Neural cell (in vitro differentiated cells): ENCODE results near the gene NCKAP5L. TPM values are rescaled to one million over a fixed set of nuclear protein-coding genes. Genes with fewer than 3 reads are reported as not detected.

Source experiments
- H2AFZ ChIP-seq: fragments of 200-600, 300-800 bp; sonication (generic), shearing (Covaris generic); 2 replicates; pipeline ENCODE4 v1.6.0; 2014; ENCODE audit warnings: low read depth, mild to moderate bottlenecking, antibody characterized with exemption, low read length, moderate library complexity
- H3F3A ChIP-seq: fragments of 200-600 bp; shearing (Covaris generic); 2 replicates; pipeline ENCODE4 v1.6.1; 2016; ENCODE audit warnings: mild to moderate bottlenecking, moderate library complexity, mixed read lengths, antibody characterized with exemption, low read length; ENCODE audit not compliant: insufficient read depth, poor library complexity, severe bottlenecking
- H3K27ac ChIP-seq: fragments of 200-600, 300-800 bp; sonication (generic), shearing (Covaris generic); 2 replicates; pipeline ENCODE4 v1.5.1; 2014; ENCODE audit warnings: mild to moderate bottlenecking, low read length, moderate library complexity
- H3K27me3 ChIP-seq: fragments of 300-800, 200-600 bp; sonication (generic), shearing (Covaris generic); 2 replicates; pipeline ENCODE4 v1.6.0; 2014; ENCODE audit warnings: mild to moderate bottlenecking, low read depth, low read length, moderate library complexity; ENCODE audit not compliant: insufficient read depth
- H3K36me3 ChIP-seq: fragments of 300-800, 200-600 bp; sonication (generic), shearing (Covaris generic); 2 replicates; pipeline ENCODE4 v1.5.1; 2014; ENCODE audit warnings: mild to moderate bottlenecking, antibody characterized with exemption, low read length, moderate library complexity; ENCODE audit not compliant: insufficient read depth
- H3K4me2 ChIP-seq: fragments of 300-800, 200-600 bp; sonication (generic), shearing (Covaris generic); 2 replicates; pipeline ENCODE4 v1.6.0; 2014; ENCODE audit warnings: mild to moderate bottlenecking, low read length
- H3K4me3 ChIP-seq: fragments of 300-800, 200-600 bp; sonication (generic), shearing (Covaris generic); 2 replicates; pipeline ENCODE4 v1.5.1; 2014; ENCODE audit warnings: mild to moderate bottlenecking, low read length, moderate library complexity
- H3K79me2 ChIP-seq: fragments of 200-600 bp; shearing (Covaris generic); replicated peaks from 2 replicates; pipeline ENCODE4 v1.6.0; 2014; ENCODE audit warnings: mild to moderate bottlenecking, low read length, moderate library complexity; ENCODE audit not compliant: insufficient read depth
- H3K9ac ChIP-seq: fragments of 300-800, 200-600 bp; sonication (generic), shearing (Covaris generic); 2 replicates; pipeline ENCODE4 v1.6.1; 2016; ENCODE audit warnings: mild to moderate bottlenecking, low read length, mixed read lengths
- H3K9me2 ChIP-seq: fragments of 200-600 bp; shearing (Covaris generic); 2 replicates; pipeline ENCODE4 v1.6.1; 2016; ENCODE audit warnings: mild to moderate bottlenecking, low read length, mixed read lengths; ENCODE audit not compliant: insufficient read depth
- H3K9me3 ChIP-seq: fragments of 200-600, 300-800 bp; sonication (generic), shearing (Covaris generic); 2 replicates; pipeline ENCODE4 v1.6.1; 2016; ENCODE audit warnings: mild to moderate bottlenecking, mixed run types, low read length, moderate library complexity, mixed read lengths
- H4K20me1 ChIP-seq: fragments of 200-600 bp; shearing (Covaris generic); 2 replicates; pipeline ENCODE4 v1.6.1; 2016; ENCODE audit warnings: mild to moderate bottlenecking, mixed run types; ENCODE audit not compliant: insufficient read depth
- EP300 ChIP-seq: fragments of 450-650 bp; conservative IDR thresholded peaks from 2 replicates; pipeline ENCODE4 v1.6.1; 2014; ENCODE audit warnings: antibody characterized with exemption, mild to moderate bottlenecking, moderate library complexity; ENCODE audit not compliant: poor library complexity, severe bottlenecking
- EZH2 ChIP-seq: fragments of 200-600, 300-800 bp; shearing (Covaris generic), sonication (generic); IDR thresholded peaks from 2 replicates; pipeline ENCODE4 v1.6.1; 2014; ENCODE audit warnings: antibody characterized with exemption, low read length, borderline replicate concordance, mild to moderate bottlenecking; ENCODE audit not compliant: insufficient read depth, poor library complexity, severe bottlenecking
- MXI1 ChIP-seq: fragments of 450-650 bp; conservative IDR thresholded peaks from 2 replicates; pipeline ENCODE4 v1.6.1; 2014; ENCODE audit warnings: antibody characterized with exemption, mild to moderate bottlenecking; ENCODE audit not compliant: poor library complexity, severe bottlenecking
- POLR2AphosphoS5 ChIP-seq: IDR thresholded peaks from 2 replicates; pipeline ENCODE4 v1.6.1; 2012
- RAD21 ChIP-seq: fragments of 450-650 bp; conservative IDR thresholded peaks from 2 replicates; pipeline ENCODE4 v1.6.1; 2014; ENCODE audit warnings: antibody characterized with exemption, mild to moderate bottlenecking, moderate library complexity
- SMC3 ChIP-seq: fragments of 450-650 bp; conservative IDR thresholded peaks from 2 replicates; pipeline ENCODE4 v1.6.1; 2014; ENCODE audit warnings: antibody characterized with exemption, mild to moderate bottlenecking, moderate library complexity; ENCODE audit not compliant: poor library complexity
- TAF1 ChIP-seq: IDR thresholded peaks from 2 replicates; pipeline ENCODE4 v1.6.1; 2012; ENCODE audit warnings: low read depth
- polyA plus RNA-seq: library from polyadenylated mRNA; depleted of rRNA; stranded (reverse); fragments of >200 nt; gene quantifications from 2 replicates; pipeline ENCODE4 v1.2.3, GENCODE V29; 2014
- TF ChIP-seq, protein P1 (sequence below): IDR thresholded peaks from 2 replicates; pipeline ENCODE4 v1.6.1; 2012; ENCODE audit warnings: borderline replicate concordance
- TF ChIP-seq, protein P2 (sequence below): fragments of 450-650 bp; IDR thresholded peaks from 2 replicates; pipeline ENCODE4 v1.5.1; 2014; ENCODE audit warnings: antibody characterized with exemption, mild to moderate bottlenecking, moderate library complexity; ENCODE audit not compliant: poor library complexity, severe bottlenecking

NCKAP5L gene
- polyA plus RNA-seq, 1 donor from 2014 or later = 6.2 TPM

DNA sequence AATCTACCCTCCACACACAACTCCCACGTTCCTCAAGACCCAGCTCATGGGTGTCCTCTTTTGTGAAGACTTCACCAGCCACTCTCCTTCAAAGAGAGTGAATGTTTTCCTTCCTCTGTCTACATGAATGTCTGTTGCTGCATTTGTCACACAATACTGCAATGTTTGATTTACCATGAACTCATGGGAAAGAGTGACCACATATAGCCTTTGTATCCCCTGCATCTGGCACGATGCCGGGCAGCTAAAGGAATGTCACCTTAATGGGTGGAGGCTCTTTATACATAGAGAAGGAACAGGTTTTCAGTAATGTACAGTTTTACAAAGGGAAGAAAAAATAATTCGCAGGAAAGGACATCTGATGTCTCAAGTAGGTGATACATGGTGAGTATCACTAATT lies 26.8 kb upstream of the NCKAP5L start:
- Histone ChIP-seq H3K79me2 (no peaks in the 10 kb centered on the region), H3K9ac (no peak overlapping the region)

GRCh38 chr12:49853671-49854070 lies 25.5 kb upstream of the NCKAP5L start:
- Histone ChIP-seq H3K4me3 (no peak overlapping the region), H3K9me3 (no peaks in the 10 kb centered on the region), H3K4me2 (no peak overlapping the region)

More for the DNA sequence above, 26.8 kb upstream of the NCKAP5L start:
- Histone ChIP-seq H3K4me2 (no peak overlapping the region), H3K4me3 (no peak overlapping the region), H3F3A (no peaks in the 10 kb centered on the region), H3K9me3 (no peaks in the 10 kb centered on the region), H4K20me1 (no peaks in the 10 kb centered on the region), H3K27me3 (no peaks in the 10 kb centered on the region), H3K27ac (no peak overlapping the region), H2AFZ (no peak overlapping the region), H3K36me3 (no peaks in the 10 kb centered on the region), H3K9me2 (no peaks in the 10 kb centered on the region)
- TF ChIP-seq TAF1 = no peak
- TF ChIP-seq SMC3 = no peak
- TF ChIP-seq, protein P1, sequence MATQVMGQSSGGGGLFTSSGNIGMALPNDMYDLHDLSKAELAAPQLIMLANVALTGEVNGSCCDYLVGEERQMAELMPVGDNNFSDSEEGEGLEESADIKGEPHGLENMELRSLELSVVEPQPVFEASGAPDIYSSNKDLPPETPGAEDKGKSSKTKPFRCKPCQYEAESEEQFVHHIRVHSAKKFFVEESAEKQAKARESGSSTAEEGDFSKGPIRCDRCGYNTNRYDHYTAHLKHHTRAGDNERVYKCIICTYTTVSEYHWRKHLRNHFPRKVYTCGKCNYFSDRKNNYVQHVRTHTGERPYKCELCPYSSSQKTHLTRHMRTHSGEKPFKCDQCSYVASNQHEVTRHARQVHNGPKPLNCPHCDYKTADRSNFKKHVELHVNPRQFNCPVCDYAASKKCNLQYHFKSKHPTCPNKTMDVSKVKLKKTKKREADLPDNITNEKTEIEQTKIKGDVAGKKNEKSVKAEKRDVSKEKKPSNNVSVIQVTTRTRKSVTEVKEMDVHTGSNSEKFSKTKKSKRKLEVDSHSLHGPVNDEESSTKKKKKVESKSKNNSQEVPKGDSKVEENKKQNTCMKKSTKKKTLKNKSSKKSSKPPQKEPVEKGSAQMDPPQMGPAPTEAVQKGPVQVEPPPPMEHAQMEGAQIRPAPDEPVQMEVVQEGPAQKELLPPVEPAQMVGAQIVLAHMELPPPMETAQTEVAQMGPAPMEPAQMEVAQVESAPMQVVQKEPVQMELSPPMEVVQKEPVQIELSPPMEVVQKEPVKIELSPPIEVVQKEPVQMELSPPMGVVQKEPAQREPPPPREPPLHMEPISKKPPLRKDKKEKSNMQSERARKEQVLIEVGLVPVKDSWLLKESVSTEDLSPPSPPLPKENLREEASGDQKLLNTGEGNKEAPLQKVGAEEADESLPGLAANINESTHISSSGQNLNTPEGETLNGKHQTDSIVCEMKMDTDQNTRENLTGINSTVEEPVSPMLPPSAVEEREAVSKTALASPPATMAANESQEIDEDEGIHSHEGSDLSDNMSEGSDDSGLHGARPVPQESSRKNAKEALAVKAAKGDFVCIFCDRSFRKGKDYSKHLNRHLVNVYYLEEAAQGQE = no peak
- TF ChIP-seq RAD21 = no peak
- TF ChIP-seq MXI1 = no peak
- TF ChIP-seq, protein P2, sequence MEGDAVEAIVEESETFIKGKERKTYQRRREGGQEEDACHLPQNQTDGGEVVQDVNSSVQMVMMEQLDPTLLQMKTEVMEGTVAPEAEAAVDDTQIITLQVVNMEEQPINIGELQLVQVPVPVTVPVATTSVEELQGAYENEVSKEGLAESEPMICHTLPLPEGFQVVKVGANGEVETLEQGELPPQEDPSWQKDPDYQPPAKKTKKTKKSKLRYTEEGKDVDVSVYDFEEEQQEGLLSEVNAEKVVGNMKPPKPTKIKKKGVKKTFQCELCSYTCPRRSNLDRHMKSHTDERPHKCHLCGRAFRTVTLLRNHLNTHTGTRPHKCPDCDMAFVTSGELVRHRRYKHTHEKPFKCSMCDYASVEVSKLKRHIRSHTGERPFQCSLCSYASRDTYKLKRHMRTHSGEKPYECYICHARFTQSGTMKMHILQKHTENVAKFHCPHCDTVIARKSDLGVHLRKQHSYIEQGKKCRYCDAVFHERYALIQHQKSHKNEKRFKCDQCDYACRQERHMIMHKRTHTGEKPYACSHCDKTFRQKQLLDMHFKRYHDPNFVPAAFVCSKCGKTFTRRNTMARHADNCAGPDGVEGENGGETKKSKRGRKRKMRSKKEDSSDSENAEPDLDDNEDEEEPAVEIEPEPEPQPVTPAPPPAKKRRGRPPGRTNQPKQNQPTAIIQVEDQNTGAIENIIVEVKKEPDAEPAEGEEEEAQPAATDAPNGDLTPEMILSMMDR = no peak
- TF ChIP-seq EZH2 = no peak
- TF ChIP-seq EP300 = no peak
- TF ChIP-seq POLR2AphosphoS5 = no peak

DNA sequence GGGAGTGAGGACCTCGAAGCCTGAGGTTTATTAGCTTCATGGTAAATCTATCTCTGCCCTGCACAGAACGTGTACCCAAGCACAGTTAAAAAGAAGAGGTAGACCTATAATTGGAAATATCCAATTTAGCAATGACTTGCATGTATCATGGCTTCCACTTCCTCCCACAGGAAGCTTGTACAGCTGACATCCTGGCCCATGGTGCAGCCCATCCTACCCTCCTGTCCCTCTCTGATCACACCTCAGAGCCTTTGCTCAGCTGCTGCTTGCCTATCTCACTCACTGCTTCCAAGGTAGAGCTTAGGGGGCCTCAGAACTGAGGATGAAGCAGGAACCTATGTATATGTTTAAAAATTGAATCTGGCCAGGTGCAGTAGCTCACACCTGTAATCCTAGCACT lies 18.9 kb upstream of the NCKAP5L start:
- Histone ChIP-seq H3K9me3 (no peaks in the 10 kb centered on the region), H3K27ac (no peak overlapping the region), H3F3A (no peaks in the 10 kb centered on the region), H3K4me2 (no peak overlapping the region), H4K20me1 (no peaks in the 10 kb centered on the region), H3K27me3 (no peaks in the 10 kb centered on the region), H3K4me3 (no peak overlapping the region), H3K79me2 (no peaks in the 10 kb centered on the region), H3K36me3 (no peaks in the 10 kb centered on the region), H3K9me2 (no peaks in the 10 kb centered on the region), H3K9ac (no peak overlapping the region), H2AFZ (no peak overlapping the region)
- TF ChIP-seq, protein P2 = no peak
- no peak for TF ChIP-seq TAF1

More at GRCh38 chr12:49853671-49854070, 25.5 kb upstream of the NCKAP5L start:
- Histone ChIP-seq H3K27ac (no peak overlapping the region), H2AFZ (no peak overlapping the region), H4K20me1 (no peaks in the 10 kb centered on the region), H3K9me2 (no peaks in the 10 kb centered on the region), H3K79me2 (no peaks in the 10 kb centered on the region), H3K27me3 (no peaks in the 10 kb centered on the region), H3F3A (no peaks in the 10 kb centered on the region), H3K36me3 (no peaks in the 10 kb centered on the region), H3K9ac (no peak overlapping the region)
- TF ChIP-seq POLR2AphosphoS5 (no peak), TAF1 (no peak), EZH2 (no peak), MXI1 (no peak)
